ENCODE data around the gene FAF1.

DNA sequence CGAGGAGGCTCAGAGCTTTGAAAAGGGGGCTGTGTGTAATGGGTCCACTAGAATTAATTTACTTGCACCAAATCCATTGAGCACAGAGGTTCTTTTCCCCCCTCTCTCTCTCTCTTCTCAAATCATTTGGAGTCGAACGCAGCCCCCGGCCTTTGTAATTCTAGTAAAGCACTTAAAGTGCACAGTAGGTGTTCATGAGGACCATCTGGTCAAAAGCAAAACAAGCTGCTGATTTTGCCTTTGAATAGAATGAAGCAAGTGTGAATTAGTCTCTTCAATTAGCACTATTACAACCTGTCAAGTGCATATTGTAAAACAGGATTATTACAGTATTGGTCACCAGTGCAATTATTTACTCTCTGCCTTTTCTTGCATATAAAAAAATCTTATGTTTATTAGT is 259.9 kb downstream of the FAF1 start:
- TF ChIP-seq, protein P1, sequence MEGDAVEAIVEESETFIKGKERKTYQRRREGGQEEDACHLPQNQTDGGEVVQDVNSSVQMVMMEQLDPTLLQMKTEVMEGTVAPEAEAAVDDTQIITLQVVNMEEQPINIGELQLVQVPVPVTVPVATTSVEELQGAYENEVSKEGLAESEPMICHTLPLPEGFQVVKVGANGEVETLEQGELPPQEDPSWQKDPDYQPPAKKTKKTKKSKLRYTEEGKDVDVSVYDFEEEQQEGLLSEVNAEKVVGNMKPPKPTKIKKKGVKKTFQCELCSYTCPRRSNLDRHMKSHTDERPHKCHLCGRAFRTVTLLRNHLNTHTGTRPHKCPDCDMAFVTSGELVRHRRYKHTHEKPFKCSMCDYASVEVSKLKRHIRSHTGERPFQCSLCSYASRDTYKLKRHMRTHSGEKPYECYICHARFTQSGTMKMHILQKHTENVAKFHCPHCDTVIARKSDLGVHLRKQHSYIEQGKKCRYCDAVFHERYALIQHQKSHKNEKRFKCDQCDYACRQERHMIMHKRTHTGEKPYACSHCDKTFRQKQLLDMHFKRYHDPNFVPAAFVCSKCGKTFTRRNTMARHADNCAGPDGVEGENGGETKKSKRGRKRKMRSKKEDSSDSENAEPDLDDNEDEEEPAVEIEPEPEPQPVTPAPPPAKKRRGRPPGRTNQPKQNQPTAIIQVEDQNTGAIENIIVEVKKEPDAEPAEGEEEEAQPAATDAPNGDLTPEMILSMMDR (IDR thresholded peaks at IDR 0.05 in 4 of 5, conservative IDR thresholded peaks at IDR 0.05 in 1 of 5), result no peak
- TF ChIP-seq POLR2A (IDR thresholded peaks at IDR 0.05), result no peak
